SK-N-SH (cell line): ENCODE results near the gene WDHD1. TPM values are rescaled to one million over a fixed set of nuclear protein-coding genes. Genes with fewer than 3 reads are reported as not detected.

Experiments
- CTCF ChIA-PET: fragments of 300-600, 350-600 bp; formaldehyde crosslinking; extraction: SDS; loops from one replicate; lab custom pipeline; 2021; lab: Yijun Ruan, JAX
- POLR2A ChIA-PET: fragments of 350-600 bp; sonication (Branson Sonifier 250); formaldehyde crosslinking; extraction: SDS; loops from one replicate; lab custom pipeline; 2020; ENCODE audit warnings: antibody characterized with exemption, inconsistent platforms; lab: Yijun Ruan, JAX
- DNase-seq: peaks from one replicate; pipeline ENCODE4 v3.0.0; 2012
- H2AFZ ChIP-seq: fragments of 200-600 bp; sonication (generic); 2 replicates; pipeline ENCODE4 v1.8.1; 2016; ENCODE audit warnings: antibody characterized with exemption, mild to moderate bottlenecking, low read depth
- H3F3A ChIP-seq: fragments of 200-600 bp; sonication (generic); replicated peaks from 2 replicates; pipeline ENCODE3; 2016; ENCODE audit warnings: antibody characterized with exemption, mild to moderate bottlenecking; ENCODE audit not compliant: insufficient read depth
- H3K27ac ChIP-seq, 2 experiments: fragments of 200-500 bp in 1 of 2; fragments of 200-600 bp in 1 of 2; sonication (Bioruptor generic) in 1 of 2; sonication (generic), shearing (Covaris generic) in 1 of 2; 2 replicates each; pipeline versions ENCODE4 v1.5.1 to v1.6.1; 2014 to 2016; ENCODE audit warnings: low read depth in 2 of 2, inconsistent platforms in 1 of 2, low read length in 1 of 2, mild to moderate bottlenecking in 1 of 2, mixed read lengths in 1 of 2
- H3K27me3 ChIP-seq: fragments of 200-600 bp; sonication (generic), shearing (Covaris generic); 2 replicates; pipeline ENCODE4 v1.6.1; 2016; ENCODE audit warnings: mixed run types; ENCODE audit not compliant: insufficient read depth
- H3K36me3 ChIP-seq, 2 experiments: fragments of 200-500 bp in 1 of 2; fragments of 200-600 bp in 1 of 2; sonication (Bioruptor generic) in 1 of 2; sonication (generic) in 1 of 2; replicated peaks in 1 of 2; 2 replicates each; pipeline versions ENCODE3 to v1.5.1; 2014 to 2016; ENCODE audit warnings: low read length in 1 of 2, mild to moderate bottlenecking in 1 of 2; ENCODE audit not compliant: insufficient read depth in 2 of 2, control insufficient read depth in 1 of 2
- H3K4me1 ChIP-seq, 2 experiments: fragments of 200-500 bp in 1 of 2; fragments of 200-600 bp in 1 of 2; sonication (Bioruptor generic) in 1 of 2; sonication (generic), shearing (Covaris generic) in 1 of 2; 2 replicates each; pipeline versions ENCODE4 v1.5.1 to v1.6.1; 2014 to 2016; ENCODE audit warnings: low read depth in 1 of 2, low read length in 1 of 2, mixed run types in 1 of 2; ENCODE audit not compliant: insufficient read depth in 2 of 2, control insufficient read depth in 1 of 2
- H3K4me2 ChIP-seq: fragments of 200-600 bp; sonication (generic), shearing (Covaris generic); 2 replicates; pipeline ENCODE4 v1.6.1; 2017; ENCODE audit warnings: mixed run types
- H3K4me3 ChIP-seq, 2 experiments: fragments of 200-500 bp in 1 of 2; fragments of 200-600 bp in 1 of 2; sonication (Bioruptor generic) in 1 of 2; sonication (generic), shearing (Covaris generic) in 1 of 2; 2 replicates each; pipeline versions ENCODE4 v1.5.1 to v1.8.1; 2014 to 2016; ENCODE audit warnings: low read depth in 2 of 2, inconsistent platforms in 1 of 2, low read length in 1 of 2, mild to moderate bottlenecking in 1 of 2, mixed read lengths in 1 of 2, moderate library complexity in 1 of 2
- H3K79me2 ChIP-seq: fragments of 200-600 bp; sonication (generic); 2 replicates; pipeline ENCODE4 v1.8.1; 2017; ENCODE audit warnings: mild to moderate bottlenecking; ENCODE audit not compliant: insufficient read depth
- H3K9ac ChIP-seq: fragments of 200-600 bp; sonication (generic); 2 replicates; pipeline ENCODE4 v1.6.1; 2017; ENCODE audit warnings: mixed run types
- H3K9me2 ChIP-seq: fragments of 200-600 bp; sonication (generic); 2 replicates; pipeline ENCODE4 v1.6.1; 2017; ENCODE audit warnings: mixed run types
- H3K9me3 ChIP-seq: fragments of 200-600 bp; sonication (generic); 2 replicates; pipeline ENCODE4 v1.6.1; 2017; ENCODE audit warnings: mixed run types, mild to moderate bottlenecking, moderate library complexity
- H4K20me1 ChIP-seq: fragments of 200-600 bp; sonication (generic); 2 replicates; pipeline ENCODE4 v1.6.1; 2017; ENCODE audit warnings: mild to moderate bottlenecking, mixed run types; ENCODE audit not compliant: insufficient read depth
- CHD2 ChIP-seq: fragments of 150-350 bp; IDR thresholded peaks from 2 replicates; pipeline ENCODE4 v1.6.1; 2018; ENCODE audit warnings: low read length; ENCODE audit not compliant: partially characterized antibody
- ELF1 ChIP-seq: IDR thresholded peaks from 2 replicates; pipeline ENCODE4 v1.4.0; 2012
- FOSL2 ChIP-seq: IDR thresholded peaks from 2 replicates; pipeline ENCODE4 v1.4.0; 2012; ENCODE audit warnings: low read depth, mild to moderate bottlenecking, moderate library complexity, borderline replicate concordance
- FOXJ3 ChIP-seq: sonication (generic); formaldehyde crosslinking; IDR thresholded peaks from 2 replicates; pipeline ENCODE4 v1.5.1; 2020; ENCODE audit warnings: mild to moderate bottlenecking, missing genetic modification reagents
- GABPA ChIP-seq: IDR thresholded peaks from 2 replicates; pipeline ENCODE4 v1.4.0; 2012; ENCODE audit warnings: low read depth, mild to moderate bottlenecking
- JUND ChIP-seq: IDR thresholded peaks from 2 replicates; pipeline ENCODE4 v1.4.0; 2012
- NFIC ChIP-seq: IDR thresholded peaks from 2 replicates; pipeline ENCODE4 v1.4.0; 2012; ENCODE audit warnings: borderline replicate concordance
- RAD21 ChIP-seq: IDR thresholded peaks from 2 replicates; pipeline ENCODE4 v1.6.1; 2012; ENCODE audit warnings: mild to moderate bottlenecking, low read length
- RXRA ChIP-seq: IDR thresholded peaks from 2 replicates; pipeline ENCODE4 v1.4.0; 2012; ENCODE audit warnings: low read depth, mild to moderate bottlenecking, borderline replicate concordance
- SIN3A ChIP-seq: IDR thresholded peaks from 2 replicates; pipeline ENCODE4 v1.6.1; 2012; ENCODE audit warnings: low read depth, mild to moderate bottlenecking, low read length, moderate library complexity, borderline replicate concordance
- TAF1 ChIP-seq: IDR thresholded peaks from 2 replicates; pipeline ENCODE4 v1.6.1; 2012; ENCODE audit warnings: low read depth, mild to moderate bottlenecking, low read length, moderate library complexity, borderline replicate concordance
- WGBS: methylation state at CpG from one replicate; pipeline ENCODE4 v1.1.6; 2017; ENCODE audit warnings: low lambda C conversion rate; 5-methylcytosine and 5-hydroxymethylcytosine counted together
- polyA plus RNA-seq, 3 experiments: library from polyadenylated mRNA; depleted of rRNA; stranded (reverse); fragments of >200 nt; gene quantifications; 2 replicates each; pipeline ENCODE4 v1.2.3, GENCODE V29; 2012
- TF ChIP-seq, protein P1 (sequence below): IDR thresholded peaks from 2 replicates; pipeline ENCODE4 v1.4.0; 2012; ENCODE audit warnings: low read depth
- TF ChIP-seq, protein P2 (sequence below): IDR thresholded peaks from 2 replicates; pipeline ENCODE4 v1.4.0; 2012; ENCODE audit warnings: low read depth, borderline replicate concordance
- TF ChIP-seq, protein P3 (sequence below): fragments of 200-600 bp; sonication (generic); IDR thresholded peaks from 2 replicates; pipeline ENCODE4 v1.6.1; 2017; ENCODE audit warnings: antibody characterized with exemption, mild to moderate bottlenecking, moderate library complexity
- TF ChIP-seq, protein P4 (sequence below): fragments of 150-350 bp; IDR thresholded peaks from 2 replicates; pipeline ENCODE4 v1.6.1; 2017; ENCODE audit warnings: antibody characterized with exemption, low read length, low read depth, borderline replicate concordance
- TF ChIP-seq, protein P5 (sequence below): IDR thresholded peaks from 2 replicates; pipeline ENCODE4 v1.6.1; 2012; ENCODE audit warnings: mild to moderate bottlenecking, low read depth, low read length, moderate library complexity

The WDHD1 gene
- polyA plus RNA-seq, 1 of the 3 experiments (the other 2 are of a cell fraction) = 2.9 TPM

DNA sequence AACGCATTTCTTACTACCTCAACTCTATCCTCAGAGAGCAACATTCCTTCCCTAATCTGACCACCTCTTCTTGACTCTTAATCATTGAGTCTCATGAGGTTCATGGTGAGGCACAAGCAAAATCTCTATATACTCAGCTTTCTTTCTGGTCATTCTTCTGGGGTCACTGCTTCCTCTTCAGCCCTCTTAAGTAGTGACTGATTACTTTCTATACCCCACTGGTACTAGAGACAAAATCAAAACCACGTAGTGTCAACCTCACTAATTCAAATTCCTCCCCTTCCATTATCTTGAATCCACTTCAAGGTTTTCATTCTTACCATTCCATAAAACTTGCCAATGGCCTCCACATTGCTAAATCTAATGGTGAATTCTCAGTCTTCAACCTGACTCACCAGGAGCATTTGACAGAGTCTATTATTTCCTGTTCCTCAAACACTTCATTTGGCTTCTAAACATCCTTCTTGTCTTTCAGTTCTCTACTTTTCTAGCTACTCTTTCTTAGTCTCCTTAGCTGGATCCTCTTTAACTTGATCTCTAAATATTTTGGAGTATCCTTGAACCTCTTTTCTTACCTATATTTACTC is 6.8 kb downstream of the WDHD1 start:
- Histone ChIP-seq H3K4me3 (no peak overlapping the region), H3K9me2 (no peaks in the 10 kb centered on the region), H3K9me3 (no peaks in the 10 kb centered on the region), H2AFZ (no peak overlapping the region), H3K4me2 (no peak overlapping the region), H3K27ac (no peak overlapping the region), H3K36me3 (peaks cover 2 to 16% of the 10 kb centered on the region in 2 experiments), H3K79me2 (peaks cover 36% of the 10 kb centered on the region), H3K4me1 (no peaks in the 10 kb centered on the region; a peak in 1 of 4 replicates), H3K27me3 (no peaks in the 10 kb centered on the region), H3F3A (no peaks in the 10 kb centered on the region), H4K20me1 (no peaks in the 10 kb centered on the region), H3K9ac (no peak overlapping the region)
- ChIA-PET POLR2A (no interaction called here), CTCF (interaction anchor here (1.2 kb wide), 1 partner anchor 31 kb away, joined by 5 read pairs; the partner anchor contains the start of gene MAPK1IP1L)
- 88% methylated on average over 2 of the region's 2 CpGs for WGBS
- no peak for DNase-seq
- TF ChIP-seq FOSL2 = no peak
- no peak for TF ChIP-seq RXRA
- TF ChIP-seq TAF1 = no peak
- no peak for TF ChIP-seq SIN3A
- no peak for TF ChIP-seq CHD2
- TF ChIP-seq JUND = no peak
- no peak for TF ChIP-seq FOXJ3 (CRISPR knock-in tag)
- TF ChIP-seq RAD21 = no peak
- TF ChIP-seq, protein P1, sequence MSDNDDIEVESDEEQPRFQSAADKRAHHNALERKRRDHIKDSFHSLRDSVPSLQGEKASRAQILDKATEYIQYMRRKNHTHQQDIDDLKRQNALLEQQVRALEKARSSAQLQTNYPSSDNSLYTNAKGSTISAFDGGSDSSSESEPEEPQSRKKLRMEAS = no peak
- TF ChIP-seq, protein P2, sequence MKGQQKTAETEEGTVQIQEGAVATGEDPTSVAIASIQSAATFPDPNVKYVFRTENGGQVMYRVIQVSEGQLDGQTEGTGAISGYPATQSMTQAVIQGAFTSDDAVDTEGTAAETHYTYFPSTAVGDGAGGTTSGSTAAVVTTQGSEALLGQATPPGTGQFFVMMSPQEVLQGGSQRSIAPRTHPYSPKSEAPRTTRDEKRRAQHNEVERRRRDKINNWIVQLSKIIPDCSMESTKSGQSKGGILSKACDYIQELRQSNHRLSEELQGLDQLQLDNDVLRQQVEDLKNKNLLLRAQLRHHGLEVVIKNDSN = no peak
- TF ChIP-seq, protein P3, sequence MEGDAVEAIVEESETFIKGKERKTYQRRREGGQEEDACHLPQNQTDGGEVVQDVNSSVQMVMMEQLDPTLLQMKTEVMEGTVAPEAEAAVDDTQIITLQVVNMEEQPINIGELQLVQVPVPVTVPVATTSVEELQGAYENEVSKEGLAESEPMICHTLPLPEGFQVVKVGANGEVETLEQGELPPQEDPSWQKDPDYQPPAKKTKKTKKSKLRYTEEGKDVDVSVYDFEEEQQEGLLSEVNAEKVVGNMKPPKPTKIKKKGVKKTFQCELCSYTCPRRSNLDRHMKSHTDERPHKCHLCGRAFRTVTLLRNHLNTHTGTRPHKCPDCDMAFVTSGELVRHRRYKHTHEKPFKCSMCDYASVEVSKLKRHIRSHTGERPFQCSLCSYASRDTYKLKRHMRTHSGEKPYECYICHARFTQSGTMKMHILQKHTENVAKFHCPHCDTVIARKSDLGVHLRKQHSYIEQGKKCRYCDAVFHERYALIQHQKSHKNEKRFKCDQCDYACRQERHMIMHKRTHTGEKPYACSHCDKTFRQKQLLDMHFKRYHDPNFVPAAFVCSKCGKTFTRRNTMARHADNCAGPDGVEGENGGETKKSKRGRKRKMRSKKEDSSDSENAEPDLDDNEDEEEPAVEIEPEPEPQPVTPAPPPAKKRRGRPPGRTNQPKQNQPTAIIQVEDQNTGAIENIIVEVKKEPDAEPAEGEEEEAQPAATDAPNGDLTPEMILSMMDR = no peak
- TF ChIP-seq ELF1 = no peak
- TF ChIP-seq NFIC = no peak
- TF ChIP-seq GABPA = no peak
- TF ChIP-seq, protein P4, sequence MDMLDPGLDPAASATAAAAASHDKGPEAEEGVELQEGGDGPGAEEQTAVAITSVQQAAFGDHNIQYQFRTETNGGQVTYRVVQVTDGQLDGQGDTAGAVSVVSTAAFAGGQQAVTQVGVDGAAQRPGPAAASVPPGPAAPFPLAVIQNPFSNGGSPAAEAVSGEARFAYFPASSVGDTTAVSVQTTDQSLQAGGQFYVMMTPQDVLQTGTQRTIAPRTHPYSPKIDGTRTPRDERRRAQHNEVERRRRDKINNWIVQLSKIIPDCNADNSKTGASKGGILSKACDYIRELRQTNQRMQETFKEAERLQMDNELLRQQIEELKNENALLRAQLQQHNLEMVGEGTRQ = no peak
- TF ChIP-seq, protein P5, sequence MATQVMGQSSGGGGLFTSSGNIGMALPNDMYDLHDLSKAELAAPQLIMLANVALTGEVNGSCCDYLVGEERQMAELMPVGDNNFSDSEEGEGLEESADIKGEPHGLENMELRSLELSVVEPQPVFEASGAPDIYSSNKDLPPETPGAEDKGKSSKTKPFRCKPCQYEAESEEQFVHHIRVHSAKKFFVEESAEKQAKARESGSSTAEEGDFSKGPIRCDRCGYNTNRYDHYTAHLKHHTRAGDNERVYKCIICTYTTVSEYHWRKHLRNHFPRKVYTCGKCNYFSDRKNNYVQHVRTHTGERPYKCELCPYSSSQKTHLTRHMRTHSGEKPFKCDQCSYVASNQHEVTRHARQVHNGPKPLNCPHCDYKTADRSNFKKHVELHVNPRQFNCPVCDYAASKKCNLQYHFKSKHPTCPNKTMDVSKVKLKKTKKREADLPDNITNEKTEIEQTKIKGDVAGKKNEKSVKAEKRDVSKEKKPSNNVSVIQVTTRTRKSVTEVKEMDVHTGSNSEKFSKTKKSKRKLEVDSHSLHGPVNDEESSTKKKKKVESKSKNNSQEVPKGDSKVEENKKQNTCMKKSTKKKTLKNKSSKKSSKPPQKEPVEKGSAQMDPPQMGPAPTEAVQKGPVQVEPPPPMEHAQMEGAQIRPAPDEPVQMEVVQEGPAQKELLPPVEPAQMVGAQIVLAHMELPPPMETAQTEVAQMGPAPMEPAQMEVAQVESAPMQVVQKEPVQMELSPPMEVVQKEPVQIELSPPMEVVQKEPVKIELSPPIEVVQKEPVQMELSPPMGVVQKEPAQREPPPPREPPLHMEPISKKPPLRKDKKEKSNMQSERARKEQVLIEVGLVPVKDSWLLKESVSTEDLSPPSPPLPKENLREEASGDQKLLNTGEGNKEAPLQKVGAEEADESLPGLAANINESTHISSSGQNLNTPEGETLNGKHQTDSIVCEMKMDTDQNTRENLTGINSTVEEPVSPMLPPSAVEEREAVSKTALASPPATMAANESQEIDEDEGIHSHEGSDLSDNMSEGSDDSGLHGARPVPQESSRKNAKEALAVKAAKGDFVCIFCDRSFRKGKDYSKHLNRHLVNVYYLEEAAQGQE = no peak
